ENCODE measurements around the gene METTL5. TPM values are rescaled to one million over a fixed set of nuclear protein-coding genes. Genes with fewer than 3 reads are reported as not detected.

The METTL5 gene
- total RNA-seq, 1 experiment from 2014 or later, result 133 TPM

- no peak for DNase-seq (ENCODE audit: low read depth)
Observed at GRCh38 chr2:169781249-169782013, 43.3 kb downstream of the METTL5 start.

GRCh38 chr2:169778446-169778845, 46.3 kb downstream of the METTL5 start:
- no peak for DNase-seq (ENCODE audit: low read depth)

- DNase-seq (ENCODE audit: low read depth), result peak; percentile 15
Observed at GRCh38 chr2:169776252-169776761, 48.4 kb downstream of the METTL5 start.

- peak; percentile 18 for DNase-seq (ENCODE audit: low read depth)
Observed at GRCh38 chr2:169775765-169776164, 48.9 kb downstream of the METTL5 start.

- no peak for DNase-seq (ENCODE audit: low read depth)
Observed at GRCh38 chr2:169775354-169775753, 49.4 kb downstream of the METTL5 start.

GRCh38 chr2:169772651-169773050, 52.1 kb downstream of the METTL5 start:
- no peak for DNase-seq (ENCODE audit: low read depth)

GRCh38 chr2:169771612-169772011, 53.1 kb downstream of the METTL5 start:
- no peak for DNase-seq (ENCODE audit: low read depth)

- no peak for DNase-seq (ENCODE audit: low read depth)
Observed at GRCh38 chr2:169771021-169771420, 53.7 kb downstream of the METTL5 start.

- no peak for DNase-seq (ENCODE audit: low read depth)
Observed at GRCh38 chr2:169768262-169768995, 56.3 kb downstream of the METTL5 start.

GRCh38 chr2:169767243-169767888, 57.3 kb downstream of the METTL5 start:
- peak; percentile 59 for DNase-seq (ENCODE audit: low read depth)

- peak; percentile 19 for DNase-seq (ENCODE audit: low read depth)
Observed at GRCh38 chr2:169765523-169765922, 59.2 kb downstream of the METTL5 start.

- DNase-seq (ENCODE audit: low read depth), result no peak
Observed at GRCh38 chr2:169761970-169762292, 62.8 kb downstream of the METTL5 start.

Other genes starting within 250 kb of the METTL5 start
- 20.4 and 25.4 TPM in 2 replicates for gene PPIG, start 240.6 kb downstream of the METTL5 start, total RNA-seq (2014; rRNA removed; shearing (Covaris generic))
- gene CFAP210, start 130.5 kb downstream of the METTL5 start, total RNA-seq (2014; rRNA removed; shearing (Covaris generic)), result not detected in 2 replicates
- gene PHOSPHO2, start 130.4 kb downstream of the METTL5 start, total RNA-seq (2014; rRNA removed; shearing (Covaris generic)), result 2.5 and 6.5 TPM in 2 replicates
- gene KLHL23, start 91.1 kb downstream of the METTL5 start, total RNA-seq (2014; rRNA removed; shearing (Covaris generic)), result 6.0 and 8.9 TPM in 2 replicates
- 127 and 164 TPM in 2 replicates for gene SSB, start 26.0 kb downstream of the METTL5 start, total RNA-seq (2014; rRNA removed; shearing (Covaris generic))
- 20.3 and 20.9 TPM in 2 replicates for gene UBR3, start 2.5 kb upstream of the METTL5 start, total RNA-seq (2014; rRNA removed; shearing (Covaris generic))